ENCODE measurements around the gene FKBP6.

FKBP6 gene

GRCh38 chr7:73354196-73354595 is 26.2 kb downstream of the FKBP6 start:
- no peaks in the 10 kb centered on the region for H3K27me3 ChIP-seq (replicated peaks; ENCODE audit: insufficient read depth, low read length)
- DNase-seq: no peak
- H3K4me2 ChIP-seq (ENCODE audit: low read depth, low read length): no peak overlapping the region
- no peaks in the 10 kb centered on the region for H3K9me3 ChIP-seq (replicated peaks; ENCODE audit: insufficient read depth, low read length)
- no peaks in the 10 kb centered on the region for H3K36me3 ChIP-seq (replicated peaks; ENCODE audit: insufficient read depth, low read length)
- no peak overlapping the region for H3K4me3 ChIP-seq (ENCODE audit: low read length)
- no peak overlapping the region for H3K27ac ChIP-seq (ENCODE audit: low read length)
- H3K79me2 ChIP-seq (ENCODE audit: low read length): no peaks in the 10 kb centered on the region
- H3F3A ChIP-seq (ENCODE audit: insufficient read depth, low read length): no peaks in the 10 kb centered on the region
- no peaks in the 10 kb centered on the region for H3K9me2 ChIP-seq (replicated peaks; ENCODE audit: insufficient read depth, low read length)
- no peak overlapping the region for H2AFZ ChIP-seq (ENCODE audit: low read length)
- 0 out of 2 replicates have a peak, but pooled peaks cover 5% of the 10 kb centered on the region for H3K4me1 ChIP-seq (ENCODE audit: low read length)
- TF ChIP-seq CTCF (IDR thresholded peaks at IDR 0.05; ENCODE audit: low read length): no peak
- no peak for TF ChIP-seq EZH2phosphoT487 (IDR thresholded peaks at IDR 0.05; ENCODE audit: low read length)
- TF ChIP-seq EZH2 (optimal IDR thresholded peaks at IDR 0.05; ENCODE audit: low read depth, low read length): no peak
- no peaks in the 10 kb centered on the region for H4K20me1 ChIP-seq (ENCODE audit: insufficient read depth, low read length)
- H3K9ac ChIP-seq (ENCODE audit: low read length): no peak overlapping the region

- no peak overlapping the region for H3K27ac ChIP-seq (ENCODE audit: low read length)
- H3K9ac ChIP-seq (ENCODE audit: low read length): no peak overlapping the region
- no peaks in the 10 kb centered on the region for H3K9me3 ChIP-seq (replicated peaks; ENCODE audit: insufficient read depth, low read length)
- no peak overlapping the region for H3K4me3 ChIP-seq (ENCODE audit: low read length)
- H2AFZ ChIP-seq (ENCODE audit: low read length): no peak overlapping the region
- H3K4me2 ChIP-seq (ENCODE audit: low read depth, low read length): no peak overlapping the region
- H3F3A ChIP-seq (ENCODE audit: insufficient read depth, low read length): no peaks in the 10 kb centered on the region
- DNase-seq: no peak
- no peaks in the 10 kb centered on the region for H3K27me3 ChIP-seq (replicated peaks; ENCODE audit: insufficient read depth, low read length)
- H3K9me2 ChIP-seq (replicated peaks; ENCODE audit: insufficient read depth, low read length): no peaks in the 10 kb centered on the region
- no peaks in the 10 kb centered on the region for H3K36me3 ChIP-seq (replicated peaks; ENCODE audit: insufficient read depth, low read length)
- no peaks in the 10 kb centered on the region for H3K79me2 ChIP-seq (ENCODE audit: low read length)
- no peak for TF ChIP-seq EZH2phosphoT487 (IDR thresholded peaks at IDR 0.05; ENCODE audit: low read length)
- TF ChIP-seq EZH2 (optimal IDR thresholded peaks at IDR 0.05; ENCODE audit: low read depth, low read length): no peak
- TF ChIP-seq CTCF (IDR thresholded peaks at IDR 0.05; ENCODE audit: low read length): no peak
- 0 out of 2 replicates have a peak, but pooled peaks cover 5% of the 10 kb centered on the region for H3K4me1 ChIP-seq (ENCODE audit: low read length)
- no peaks in the 10 kb centered on the region for H4K20me1 ChIP-seq (ENCODE audit: insufficient read depth, low read length)
Observed at GRCh38 chr7:73354821-73355220, 26.9 kb downstream of the FKBP6 start.

GRCh38 chr7:73356159-73356558 is 28.2 kb downstream of the FKBP6 start:
- Histone ChIP-seq H3K36me3 (replicated peaks; ENCODE audit: insufficient read depth, low read length) (no peaks in the 10 kb centered on the region), H3K27ac (ENCODE audit: low read length) (no peak overlapping the region), H3K4me3 (ENCODE audit: low read length) (no peak overlapping the region), H2AFZ (ENCODE audit: low read length) (no peak overlapping the region), H4K20me1 (ENCODE audit: insufficient read depth, low read length) (no peaks in the 10 kb centered on the region), H3K9me2 (replicated peaks; ENCODE audit: insufficient read depth, low read length) (no peaks in the 10 kb centered on the region), H3K9ac (ENCODE audit: low read length) (no peak overlapping the region), H3F3A (ENCODE audit: insufficient read depth, low read length) (no peaks in the 10 kb centered on the region), H3K27me3 (replicated peaks; ENCODE audit: insufficient read depth, low read length) (no peaks in the 10 kb centered on the region), H3K4me1 (ENCODE audit: low read length) (0 out of 2 replicates have a peak, but pooled peaks cover 5% of the 10 kb centered on the region), H3K4me2 (ENCODE audit: low read depth, low read length) (no peak overlapping the region), H3K79me2 (ENCODE audit: low read length) (no peaks in the 10 kb centered on the region), H3K9me3 (replicated peaks; ENCODE audit: insufficient read depth, low read length) (no peaks in the 10 kb centered on the region)
- TF ChIP-seq EZH2 (optimal IDR thresholded peaks at IDR 0.05; ENCODE audit: low read depth, low read length) (no peak), EZH2phosphoT487 (IDR thresholded peaks at IDR 0.05; ENCODE audit: low read length) (no peak), CTCF (IDR thresholded peaks at IDR 0.05; ENCODE audit: low read length) (no peak)
- DNase-seq: no peak
